Measurements from ENCODE around the gene PNRC2. TPM values are rescaled to one million over a fixed set of nuclear protein-coding genes. Genes with fewer than 3 reads are reported as not detected.
A peak's percentile ranks its signal among the peaks of the same experiment; 100 is the strongest.

Gene PNRC2
- total and polyA plus RNA-seq, 2 of the 13 experiments (the other 11 are each of a cell fraction or from before 2014, with no cell fraction given) = 74.9 to 97.5 TPM

- TF ChIP-seq LBX2 (CRISPR knock-in tag; IDR thresholded peaks at IDR 0.05; ENCODE audit: borderline replicate concordance) (no peak), KDM5B (CRISPR knock-in tag; IDR thresholded peaks at IDR 0.05; ENCODE audit: borderline replicate concordance) (peak; percentile 89; the same call in 1 of the 2 replicates), HNRNPL (IDR thresholded peaks at IDR 0.05; ENCODE audit: low read depth, low read length) (peak; percentile 79; the same call in 1 of the 2 replicates), MED1 (CRISPR knock-in tag; IDR thresholded peaks at IDR 0.05) (peak; percentile 89), ZNF281 (CRISPR knock-in tag; IDR thresholded peaks at IDR 0.05; ENCODE audit: borderline replicate concordance) (no peak), HOXA5 (CRISPR knock-in tag; IDR thresholded peaks at IDR 0.05) (peak; percentile 83; the same call in 1 of the 2 replicates), TAF1 (CRISPR knock-in tag; IDR thresholded peaks at IDR 0.05) (peak; percentile 99), PREB (CRISPR knock-in tag; IDR thresholded peaks at IDR 0.05) (no peak), MEIS2 (CRISPR knock-in tag; IDR thresholded peaks at IDR 0.05) (0 out of 2 replicates have a peak, but pooled peaks have one; percentile 44), SNRNP70 (IDR thresholded peaks at IDR 0.05; ENCODE audit: low read depth, low read length) (no peak), ZC3H4 (CRISPR knock-in tag; IDR thresholded peaks at IDR 0.05; ENCODE audit: borderline replicate concordance) (peak; percentile 87; the same call in 1 of the 2 replicates), ZNF891 (CRISPR knock-in tag; IDR thresholded peaks at IDR 0.05) (peak; percentile 87; the same call in 1 of the 2 replicates), ZNF550 (CRISPR knock-in tag; IDR thresholded peaks at IDR 0.05; ENCODE audit: borderline replicate concordance) (no peak), MAF1 (CRISPR knock-in tag; IDR thresholded peaks at IDR 0.05; ENCODE audit: borderline replicate concordance) (0 out of 2 replicates have a peak, but pooled peaks have one; percentile 64)
- TF ChIP-seq, protein P1, sequence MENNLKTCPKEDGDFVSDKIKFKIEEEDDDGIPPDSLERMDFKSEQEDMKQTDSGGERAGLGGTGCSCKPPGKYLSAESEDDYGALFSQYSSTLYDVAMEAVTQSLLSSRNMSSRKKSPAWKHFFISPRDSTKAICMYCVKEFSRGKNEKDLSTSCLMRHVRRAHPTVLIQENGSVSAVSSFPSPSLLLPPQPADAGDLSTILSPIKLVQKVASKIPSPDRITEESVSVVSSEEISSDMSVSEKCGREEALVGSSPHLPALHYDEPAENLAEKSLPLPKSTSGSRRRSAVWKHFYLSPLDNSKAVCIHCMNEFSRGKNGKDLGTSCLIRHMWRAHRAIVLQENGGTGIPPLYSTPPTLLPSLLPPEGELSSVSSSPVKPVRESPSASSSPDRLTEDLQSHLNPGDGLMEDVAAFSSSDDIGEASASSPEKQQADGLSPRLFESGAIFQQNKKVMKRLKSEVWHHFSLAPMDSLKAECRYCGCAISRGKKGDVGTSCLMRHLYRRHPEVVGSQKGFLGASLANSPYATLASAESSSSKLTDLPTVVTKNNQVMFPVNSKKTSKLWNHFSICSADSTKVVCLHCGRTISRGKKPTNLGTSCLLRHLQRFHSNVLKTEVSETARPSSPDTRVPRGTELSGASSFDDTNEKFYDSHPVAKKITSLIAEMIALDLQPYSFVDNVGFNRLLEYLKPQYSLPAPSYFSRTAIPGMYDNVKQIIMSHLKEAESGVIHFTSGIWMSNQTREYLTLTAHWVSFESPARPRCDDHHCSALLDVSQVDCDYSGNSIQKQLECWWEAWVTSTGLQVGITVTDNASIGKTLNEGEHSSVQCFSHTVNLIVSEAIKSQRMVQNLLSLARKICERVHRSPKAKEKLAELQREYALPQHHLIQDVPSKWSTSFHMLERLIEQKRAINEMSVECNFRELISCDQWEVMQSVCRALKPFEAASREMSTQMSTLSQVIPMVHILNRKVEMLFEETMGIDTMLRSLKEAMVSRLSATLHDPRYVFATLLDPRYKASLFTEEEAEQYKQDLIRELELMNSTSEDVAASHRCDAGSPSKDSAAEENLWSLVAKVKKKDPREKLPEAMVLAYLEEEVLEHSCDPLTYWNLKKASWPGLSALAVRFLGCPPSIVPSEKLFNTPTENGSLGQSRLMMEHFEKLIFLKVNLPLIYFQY (CRISPR knock-in tag; IDR thresholded peaks at IDR 0.05; ENCODE audit: borderline replicate concordance) = 0 out of 2 replicates have a peak, but pooled peaks have one; percentile 35
- TF ChIP-seq, protein P2, sequence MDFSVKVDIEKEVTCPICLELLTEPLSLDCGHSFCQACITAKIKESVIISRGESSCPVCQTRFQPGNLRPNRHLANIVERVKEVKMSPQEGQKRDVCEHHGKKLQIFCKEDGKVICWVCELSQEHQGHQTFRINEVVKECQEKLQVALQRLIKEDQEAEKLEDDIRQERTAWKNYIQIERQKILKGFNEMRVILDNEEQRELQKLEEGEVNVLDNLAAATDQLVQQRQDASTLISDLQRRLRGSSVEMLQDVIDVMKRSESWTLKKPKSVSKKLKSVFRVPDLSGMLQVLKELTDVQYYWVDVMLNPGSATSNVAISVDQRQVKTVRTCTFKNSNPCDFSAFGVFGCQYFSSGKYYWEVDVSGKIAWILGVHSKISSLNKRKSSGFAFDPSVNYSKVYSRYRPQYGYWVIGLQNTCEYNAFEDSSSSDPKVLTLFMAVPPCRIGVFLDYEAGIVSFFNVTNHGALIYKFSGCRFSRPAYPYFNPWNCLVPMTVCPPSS (IDR thresholded peaks at IDR 0.05) = no peak
Measured at GRCh38 chr1:23959461-23960290, at the start of gene PNRC2 (continued).
